LoVo (cell line): ENCODE data around the gene AK3.
"Not testable (repeated sequence)": the region's sequence is repeated elsewhere in the genome, so short reads cannot be mapped to it uniquely, and the experiment has no call there.

ENCODE experiments used
- DNase-seq: peaks from one replicate; pipeline ENCODE4 v3.0.0-alpha.2; 2016; ENCODE audit warnings: low spot score

AK3 gene

DNA sequence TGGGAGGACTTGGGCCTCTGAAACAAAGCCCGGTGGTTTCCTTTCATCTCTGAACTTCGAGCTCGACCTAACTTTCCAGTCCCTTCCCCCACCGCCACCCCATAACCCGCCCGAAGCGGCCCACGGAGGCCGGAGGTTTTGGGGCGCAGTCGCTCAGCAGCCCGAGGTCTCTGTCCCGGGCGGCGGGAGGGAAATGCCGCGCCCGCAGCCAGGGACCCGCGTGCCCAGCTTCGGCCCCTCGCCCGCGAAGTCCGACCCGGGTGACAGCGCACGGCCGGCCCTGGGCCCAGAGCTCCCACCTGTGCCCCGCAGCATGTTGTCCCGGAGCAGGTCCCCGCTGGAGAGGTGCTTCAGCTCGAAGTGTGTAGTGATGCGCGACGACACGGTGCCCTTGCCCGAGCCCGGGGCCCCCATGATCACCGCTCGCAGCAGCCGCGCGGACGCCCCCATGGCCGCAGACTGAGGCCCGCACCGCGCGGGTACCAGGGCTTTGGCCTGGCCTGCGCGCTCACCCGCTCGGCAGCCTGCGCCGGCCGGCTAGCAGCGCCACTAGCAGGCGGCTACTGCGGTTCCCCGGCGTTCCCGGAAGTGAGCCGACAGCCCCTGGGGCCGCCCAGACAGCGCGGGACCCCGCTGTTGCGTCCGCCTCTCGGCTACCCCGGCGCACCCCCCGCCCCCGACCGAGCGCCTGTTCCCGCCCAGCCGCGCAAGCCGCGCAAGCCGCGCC is at the start of gene AK3:
Gene AK3, minus strand, starts transcription at position 565 of the 727 bp plus-strand sequence. Its CDS starts 115 bp downstream, at position 450.
- peak; percentile 88 for DNase-seq

DNA sequence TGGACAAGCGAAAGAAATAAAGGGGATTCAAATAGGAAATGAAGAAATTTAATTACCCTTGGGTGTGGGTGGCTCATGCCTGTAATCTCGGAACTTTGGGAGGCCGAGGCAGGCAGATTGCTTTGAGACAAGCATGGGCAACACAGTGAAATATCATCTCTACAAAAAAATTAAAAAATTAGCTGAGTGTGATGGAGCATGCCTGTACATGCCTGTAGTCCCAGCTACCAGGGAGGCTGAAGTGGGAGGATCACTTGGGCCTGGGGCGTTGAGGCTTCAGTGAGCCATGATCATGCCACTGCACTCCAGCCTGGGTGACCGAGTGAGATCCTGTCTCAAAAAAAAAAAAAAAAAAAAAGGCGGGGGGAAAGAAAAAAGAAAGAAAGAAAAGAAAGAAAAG is 47.7 kb upstream of the AK3 start:
- DNase-seq, result no peak

DNA sequence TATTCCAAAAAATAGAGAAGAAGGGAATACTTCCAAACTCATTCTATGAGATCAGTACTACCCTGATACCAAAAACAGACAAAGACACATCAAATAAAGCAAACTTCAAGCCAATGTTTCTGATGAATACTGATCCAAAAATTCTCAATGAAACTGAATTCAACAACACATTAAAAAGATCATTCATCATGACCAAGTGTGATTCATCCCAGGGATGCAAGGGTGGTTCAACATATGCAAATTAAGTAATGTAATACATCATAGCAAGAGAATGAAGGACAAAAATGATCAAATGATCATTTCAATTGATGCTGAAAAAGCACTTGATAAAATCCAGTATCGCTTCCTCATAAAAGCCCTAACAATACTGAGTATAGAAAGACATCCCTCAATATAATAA is 46.9 kb upstream of the AK3 start:
- no peak for DNase-seq

DNA sequence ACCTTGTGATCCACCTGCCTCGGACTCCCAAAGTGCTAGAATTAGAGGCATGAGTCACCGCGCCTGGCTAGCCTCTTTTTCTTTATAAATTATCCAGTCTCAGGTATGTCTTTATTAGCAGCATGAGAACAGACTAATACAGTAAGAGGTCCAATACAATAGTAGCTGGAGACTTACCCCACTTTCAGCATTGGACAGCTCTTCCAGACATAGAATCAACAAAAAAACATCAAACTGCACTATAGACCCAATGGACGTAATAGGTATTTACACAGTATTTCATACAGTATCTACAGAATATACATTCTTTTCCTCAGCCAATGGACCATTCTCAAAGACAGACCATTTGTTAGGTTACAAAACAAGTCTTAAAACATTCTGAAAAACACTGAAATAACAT is 45.6 kb upstream of the AK3 start:
- DNase-seq, result no peak

DNA sequence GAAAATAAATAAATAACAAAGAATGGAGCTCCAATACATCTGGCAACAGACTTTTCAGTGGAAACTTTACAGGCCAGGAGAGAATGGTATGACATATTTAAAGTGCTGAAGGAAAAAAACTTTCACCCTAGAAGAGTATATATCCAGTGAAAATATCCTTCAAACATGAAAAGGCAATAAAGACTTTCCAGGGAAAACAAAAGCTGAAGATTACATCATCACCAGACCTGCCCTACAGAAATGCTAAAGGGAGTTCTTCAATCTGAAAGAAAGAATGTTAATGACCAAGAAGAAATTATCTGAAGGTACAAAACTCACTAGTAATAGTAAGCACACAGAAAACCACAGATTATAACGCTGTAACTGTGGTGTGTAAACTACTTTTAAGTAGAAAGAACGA is 43.4 kb upstream of the AK3 start:
- DNase-seq, result no peak

DNA sequence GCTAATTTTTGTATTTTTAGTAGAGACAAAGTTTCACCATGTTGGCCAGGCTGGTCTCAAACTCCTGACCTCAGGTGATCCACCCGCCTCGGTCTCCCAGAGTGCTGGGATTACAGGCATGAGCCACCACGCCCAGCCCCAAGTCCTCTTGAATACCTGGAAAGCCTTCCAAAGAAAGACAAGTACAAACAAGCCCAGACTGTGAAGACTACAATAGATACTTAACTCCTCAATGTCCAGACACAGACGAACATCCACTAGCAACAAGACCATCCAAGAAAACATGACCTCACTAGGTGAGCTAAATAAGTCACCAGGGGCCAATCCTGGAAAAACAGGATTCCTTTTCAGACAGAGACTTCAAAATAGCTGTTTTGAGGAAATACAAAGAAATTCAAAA is 42.2 kb upstream of the AK3 start:
- not testable (repeated sequence) for DNase-seq

DNA sequence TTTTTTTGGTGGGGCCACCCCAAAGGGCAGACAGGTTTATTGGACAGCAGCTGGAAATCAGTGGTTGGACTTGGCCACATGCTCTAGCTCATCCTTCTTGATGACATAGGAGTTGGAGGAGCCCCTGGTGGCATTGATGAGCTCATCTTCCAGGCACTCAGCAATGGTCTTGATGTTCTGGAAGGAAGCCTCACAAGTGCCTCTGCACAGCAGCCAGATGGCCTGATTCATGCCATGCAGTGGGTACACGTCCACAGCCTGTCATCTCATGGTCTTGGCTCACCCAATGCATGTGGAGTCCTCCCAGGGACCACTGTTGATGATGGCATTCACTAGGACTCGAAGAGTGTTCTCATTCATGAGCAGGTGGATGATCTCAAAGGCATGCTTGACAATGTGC is 40.4 kb upstream of the AK3 start:
- DNase-seq, result no peak

DNA sequence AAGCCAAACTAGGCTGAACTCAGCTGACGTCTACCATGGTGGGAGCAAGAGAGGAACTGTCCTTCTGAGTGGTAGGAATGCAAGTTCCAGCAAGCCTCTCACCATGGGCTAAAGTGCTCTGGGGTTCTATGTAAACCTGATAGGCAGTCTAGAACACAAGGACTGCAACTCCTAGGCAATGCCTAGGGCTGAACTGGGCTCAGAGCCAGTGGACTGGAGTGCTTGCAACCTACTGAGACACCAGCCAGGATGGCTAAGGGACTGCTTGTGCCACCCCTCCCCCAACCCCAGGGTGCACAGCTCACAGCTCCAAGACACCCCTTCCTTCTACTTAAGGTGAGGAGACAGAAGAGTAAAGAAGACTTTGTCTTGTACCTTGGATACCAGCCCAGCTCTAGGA is 39.6 kb upstream of the AK3 start:
- no peak for DNase-seq

DNA sequence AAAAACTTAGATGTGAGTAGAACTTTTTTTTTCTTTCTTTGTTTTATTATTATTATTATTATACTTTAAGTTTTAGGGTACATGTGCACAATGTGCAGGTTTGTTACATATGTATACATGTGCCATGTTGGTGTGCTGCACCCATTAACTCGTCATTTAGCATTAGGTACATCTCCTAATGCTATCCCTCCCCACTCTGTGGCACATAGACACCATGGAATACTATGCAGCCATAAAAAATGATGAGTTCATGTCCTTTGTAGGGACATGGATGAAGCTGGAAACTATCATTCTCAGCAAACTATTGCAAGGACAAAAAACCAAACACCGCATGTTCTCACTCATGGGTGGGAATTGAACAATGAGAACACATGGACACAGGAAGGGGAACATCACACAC is 34.0 kb upstream of the AK3 start:
- DNase-seq, result not testable (repeated sequence)

DNA sequence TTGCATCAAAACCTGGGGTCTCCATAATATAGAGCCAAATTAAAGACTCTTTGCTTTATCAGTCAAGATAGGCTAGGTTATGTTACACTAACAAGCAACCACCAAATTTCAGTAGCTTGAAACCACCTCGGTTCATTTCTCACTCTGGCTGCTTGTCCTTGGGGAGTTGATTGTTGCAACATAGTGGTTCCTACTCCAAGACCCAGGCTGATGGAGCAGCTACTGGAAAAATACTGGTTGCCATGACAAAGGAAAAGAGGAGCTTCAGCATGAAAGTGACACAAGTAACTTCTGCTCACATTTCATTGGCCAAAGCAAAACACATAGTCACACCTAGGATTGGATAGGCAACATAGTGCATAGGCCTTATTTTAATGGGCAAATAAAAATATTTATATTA is 33.2 kb upstream of the AK3 start:
- DNase-seq, result no peak

DNA sequence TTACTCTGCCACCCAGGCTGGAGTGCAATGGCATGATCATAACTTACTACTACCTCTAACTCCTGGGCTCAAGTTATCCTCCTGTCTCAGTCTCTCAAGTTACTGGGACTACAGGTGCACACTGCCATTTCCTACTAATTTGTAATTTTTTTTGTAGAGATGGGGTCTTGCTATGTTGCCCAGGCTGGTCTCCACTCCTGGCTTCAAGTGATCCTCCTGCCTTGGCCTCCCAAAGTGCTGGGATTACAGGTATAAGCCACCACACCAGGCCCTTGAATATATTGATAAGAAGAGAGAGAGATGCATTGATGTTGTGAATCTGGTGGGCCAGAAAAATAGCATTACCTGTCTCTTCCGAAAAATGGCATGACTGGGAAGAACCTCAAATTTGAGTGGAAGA is 30.8 kb upstream of the AK3 start:
- DNase-seq, result no peak

DNA sequence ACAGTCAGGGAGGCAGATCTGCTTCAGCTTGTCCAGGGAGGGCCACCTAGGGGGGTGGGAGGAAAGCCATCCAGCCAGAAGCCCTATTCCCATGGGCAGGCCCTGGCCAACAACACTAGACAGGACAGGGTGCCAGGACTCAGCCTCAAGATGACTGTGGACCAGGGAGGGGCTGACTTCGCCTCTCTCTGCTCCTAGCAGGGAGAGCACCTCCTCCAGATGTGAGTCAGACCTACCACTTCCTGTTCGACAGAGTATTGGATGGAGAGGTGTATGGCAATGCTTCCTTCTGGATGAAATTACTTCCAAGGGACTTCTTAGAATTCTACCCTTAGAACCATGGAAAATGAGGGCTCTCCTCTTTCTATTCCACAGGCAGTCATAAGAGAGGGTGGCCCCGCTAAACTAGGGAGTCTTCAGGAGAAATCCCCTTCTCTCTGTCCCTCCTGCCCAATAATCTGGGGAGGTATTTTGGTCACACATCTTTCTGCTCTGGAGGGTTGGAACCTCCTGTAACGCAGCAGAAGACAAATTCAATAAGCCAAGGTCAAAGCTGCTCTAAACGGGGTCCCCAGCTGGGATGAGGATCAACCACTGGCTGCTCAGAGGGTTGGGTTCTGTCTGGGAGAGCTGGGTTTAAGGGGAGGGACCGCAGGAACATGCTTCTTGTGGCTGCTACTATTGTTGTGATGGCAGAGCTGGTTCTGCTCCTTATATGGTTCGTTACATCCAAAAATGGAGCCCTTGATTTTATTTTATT is 28.5 kb upstream of the AK3 start:
- no peak for DNase-seq

DNA sequence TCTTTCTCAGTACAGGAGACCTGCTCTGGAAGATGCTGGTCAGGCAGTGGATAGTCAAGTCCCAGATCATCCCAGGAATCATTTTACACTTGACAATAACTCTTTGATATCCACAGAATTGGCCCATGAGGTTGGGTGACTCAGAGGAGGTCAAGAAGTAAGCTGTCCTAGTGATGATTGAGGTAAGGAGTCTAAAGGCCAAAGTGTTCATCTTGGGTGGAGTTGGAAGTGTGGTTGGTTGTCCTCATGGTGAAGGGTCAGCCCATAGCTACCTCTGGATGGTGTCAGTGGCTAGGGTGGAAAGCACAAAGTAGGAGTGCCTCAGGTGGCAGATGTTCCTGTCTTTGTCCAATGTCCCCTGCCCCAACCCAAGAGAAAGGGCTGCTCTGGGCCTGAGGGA is 27.7 kb upstream of the AK3 start:
- DNase-seq, result no peak

DNA sequence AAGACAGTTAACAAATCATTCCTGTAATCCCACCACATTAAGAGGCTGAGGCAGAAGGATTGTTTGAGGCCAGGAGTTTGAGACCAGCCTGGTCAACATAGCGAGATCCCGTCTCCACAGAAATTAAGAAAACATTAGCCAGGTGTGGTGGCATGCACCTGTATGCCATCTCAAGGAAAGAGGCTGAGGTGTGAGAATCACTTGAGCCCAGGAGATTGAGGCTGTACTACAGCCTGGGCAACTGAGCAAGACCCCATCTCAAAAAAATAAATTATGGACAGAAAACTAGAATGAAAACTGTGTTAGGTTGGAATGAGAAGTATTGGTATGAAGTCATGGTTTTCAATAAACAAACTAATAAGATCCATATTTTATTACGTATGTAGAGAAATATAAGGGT is 23.0 kb upstream of the AK3 start:
- DNase-seq, result no peak

DNA sequence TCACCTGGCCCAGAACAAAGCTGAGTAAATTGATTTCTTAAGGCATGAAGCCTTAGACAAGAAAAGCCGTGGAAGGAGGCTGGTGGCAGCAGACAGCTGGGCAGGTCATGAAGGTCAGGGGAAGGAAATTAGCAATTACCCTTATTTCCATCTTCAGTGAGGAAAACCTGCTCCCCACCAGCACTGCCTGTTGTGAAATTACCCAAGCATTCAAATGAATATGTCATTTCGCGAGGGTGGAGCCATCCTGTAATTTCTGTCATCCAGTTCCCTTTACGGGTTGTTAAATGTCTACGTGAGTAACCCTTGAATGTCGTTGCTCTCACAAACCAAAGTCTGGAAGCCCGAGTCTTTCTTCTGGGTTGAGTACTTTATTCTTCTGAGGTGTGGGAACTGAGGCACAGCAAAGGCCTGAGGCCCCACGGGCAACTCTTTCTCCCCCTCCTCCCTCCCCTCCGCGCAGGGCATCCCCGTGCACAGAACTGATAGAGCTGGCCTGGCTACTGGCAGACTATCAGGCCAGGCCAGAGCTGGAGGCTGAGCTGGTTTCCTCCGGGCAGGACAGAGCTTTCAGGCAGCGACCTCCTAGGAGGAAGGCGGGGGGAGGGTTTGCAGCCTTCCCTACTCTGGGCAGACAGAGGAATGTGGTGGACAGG is 22.0 kb upstream of the AK3 start:
- DNase-seq, result no peak

DNA sequence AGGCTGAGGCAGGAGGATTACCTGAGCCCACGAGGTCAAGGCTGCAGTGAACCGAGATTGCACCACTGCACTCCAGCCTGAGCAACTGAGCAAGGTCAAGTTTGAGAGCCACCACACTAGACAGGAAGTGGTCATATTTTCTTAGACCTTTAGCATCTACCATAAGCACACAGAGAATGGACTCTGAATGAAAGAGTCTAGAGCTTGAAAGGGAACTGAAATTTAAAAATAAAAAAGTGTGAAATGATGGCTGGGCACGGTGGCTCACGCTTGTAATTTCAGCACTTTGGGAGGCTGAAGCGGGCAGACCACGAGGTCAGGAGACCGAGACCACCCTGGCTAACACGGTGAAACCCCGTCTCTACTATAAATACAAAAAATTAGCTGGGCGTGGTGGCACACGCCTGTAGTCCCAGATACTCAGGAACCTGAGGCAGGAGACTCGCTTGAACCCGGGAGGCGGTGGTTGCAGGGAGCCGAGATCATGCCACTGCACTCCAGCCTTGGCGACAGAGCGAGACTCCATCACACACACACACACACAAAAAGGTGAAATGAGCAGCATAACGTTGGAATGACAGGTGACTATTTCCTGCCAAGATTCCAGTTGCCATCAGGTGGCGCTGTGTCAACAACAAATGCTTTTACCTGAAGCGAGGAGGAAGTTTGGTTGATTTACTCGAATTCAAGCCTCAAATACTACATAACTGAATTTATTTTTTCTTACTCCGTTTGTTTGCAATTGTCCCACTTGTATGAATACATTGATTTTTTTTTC is 21.3 kb upstream of the AK3 start:
- DNase-seq, result peak; percentile 78

DNA sequence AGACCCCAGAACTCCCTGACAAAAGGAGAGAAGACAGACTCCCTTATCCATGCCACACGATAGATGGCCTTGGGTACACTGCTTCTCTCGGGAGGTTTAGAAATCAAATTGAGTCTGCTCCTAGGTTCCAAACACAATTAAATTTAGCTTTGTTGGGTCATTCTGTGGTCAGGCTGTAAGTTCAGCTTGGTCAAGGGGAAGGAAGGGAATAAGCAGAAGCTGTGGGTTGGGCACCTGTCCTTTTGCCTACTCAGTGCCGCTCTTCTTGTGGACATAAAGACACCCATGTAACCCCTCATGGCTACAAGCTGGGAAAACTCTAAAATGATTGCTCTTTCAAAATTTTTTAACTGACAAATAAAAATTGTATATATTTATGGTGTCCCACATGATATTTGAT is 19.1 kb upstream of the AK3 start:
- DNase-seq, result no peak

DNA sequence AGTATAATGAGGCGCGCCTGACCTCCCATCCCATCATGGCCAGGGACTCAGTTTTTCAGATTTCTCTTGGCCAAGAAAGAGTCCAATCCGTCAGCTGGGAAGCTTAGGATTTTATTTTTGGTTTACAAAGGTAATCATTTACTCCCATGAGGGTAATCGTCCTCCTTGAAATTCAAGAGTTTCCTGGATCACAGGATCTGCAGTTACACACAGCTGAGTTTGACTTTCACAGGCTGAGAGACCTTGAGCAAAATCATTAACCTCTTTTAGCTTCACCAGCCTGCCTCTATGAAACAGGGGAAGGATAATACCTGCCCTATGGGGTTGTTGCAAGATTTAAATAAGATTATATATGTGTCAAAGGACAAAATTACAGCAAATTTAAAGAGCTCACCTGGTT is 15.4 kb upstream of the AK3 start:
- DNase-seq, result no peak

DNA sequence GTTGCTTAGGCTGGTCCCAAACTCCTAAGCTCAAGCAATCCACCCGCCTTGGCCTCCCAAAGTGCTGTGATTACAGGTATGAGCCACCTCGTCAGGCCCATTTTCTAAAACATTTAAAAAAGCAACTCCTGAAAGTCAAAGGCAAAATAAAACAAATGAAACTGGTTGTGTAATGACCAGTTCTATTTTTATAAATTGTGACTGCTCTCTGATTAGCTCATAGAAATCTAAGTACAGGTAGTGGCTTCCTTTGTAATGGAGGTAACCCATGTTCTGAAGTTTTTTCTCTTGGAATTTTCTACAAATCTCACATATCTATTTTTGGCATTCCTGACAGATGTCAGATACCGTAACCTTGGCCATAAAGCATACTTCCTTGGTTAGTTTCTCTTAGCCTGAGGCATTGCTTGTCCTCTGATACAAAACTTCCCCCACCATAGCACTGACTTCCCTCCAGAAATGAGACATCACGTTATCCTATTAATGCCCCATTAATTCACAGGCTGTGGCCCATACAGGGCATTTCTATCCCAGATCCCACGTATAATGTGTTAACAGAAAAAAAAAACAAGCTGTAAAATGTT is 14.1 kb upstream of the AK3 start:
- DNase-seq, result no peak

DNA sequence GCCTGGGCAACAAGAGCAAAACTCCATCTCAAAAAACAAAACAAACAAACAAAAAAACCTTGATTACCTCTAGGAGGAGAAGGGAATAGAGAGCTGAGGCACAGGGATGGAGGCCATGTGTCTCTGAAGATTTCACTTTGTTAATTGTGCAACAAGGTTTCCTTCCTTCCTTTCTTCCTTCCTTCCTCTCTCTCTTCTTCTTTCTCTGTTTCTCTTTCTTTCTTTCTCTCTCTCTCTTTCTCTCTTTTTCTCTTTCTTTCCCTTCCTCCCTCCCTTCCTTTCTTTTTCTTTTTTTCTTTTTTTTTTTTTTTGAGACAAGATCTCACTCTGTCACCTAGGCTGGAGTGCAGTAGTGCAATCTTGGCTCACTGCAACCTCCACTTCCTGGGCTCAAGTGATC is 13.5 kb upstream of the AK3 start:
- DNase-seq, result not testable (repeated sequence)

DNA sequence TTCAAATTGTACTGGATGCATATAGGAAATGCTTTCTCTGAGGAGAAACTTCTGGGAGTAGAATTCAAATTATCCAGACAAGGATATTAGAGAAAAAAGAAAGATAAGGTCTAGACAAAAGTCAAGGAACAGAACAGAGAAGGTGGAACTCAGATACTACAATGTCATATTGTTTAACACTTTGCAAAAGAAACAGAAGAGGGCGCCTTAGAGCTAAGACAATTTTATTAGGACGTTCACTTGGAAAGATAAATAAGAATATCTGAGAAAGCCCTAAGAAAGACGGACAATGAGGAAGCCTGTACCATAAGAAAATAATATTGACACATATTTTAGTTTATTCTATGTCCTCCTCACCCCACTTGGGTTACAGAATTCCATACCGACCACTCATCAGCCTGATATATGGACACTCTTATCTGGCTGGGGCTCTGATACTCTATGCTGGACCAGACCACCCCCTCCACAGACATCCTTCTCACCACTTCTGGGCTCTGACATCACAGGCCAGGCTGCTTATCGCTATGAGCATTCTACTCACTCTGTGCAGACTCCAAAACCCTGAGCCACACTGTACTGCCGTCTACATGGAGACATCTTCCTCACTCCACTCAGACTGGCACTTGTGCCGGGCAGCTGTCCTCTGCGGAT is 9.1 kb upstream of the AK3 start:
- peak; percentile 30 for DNase-seq

DNA sequence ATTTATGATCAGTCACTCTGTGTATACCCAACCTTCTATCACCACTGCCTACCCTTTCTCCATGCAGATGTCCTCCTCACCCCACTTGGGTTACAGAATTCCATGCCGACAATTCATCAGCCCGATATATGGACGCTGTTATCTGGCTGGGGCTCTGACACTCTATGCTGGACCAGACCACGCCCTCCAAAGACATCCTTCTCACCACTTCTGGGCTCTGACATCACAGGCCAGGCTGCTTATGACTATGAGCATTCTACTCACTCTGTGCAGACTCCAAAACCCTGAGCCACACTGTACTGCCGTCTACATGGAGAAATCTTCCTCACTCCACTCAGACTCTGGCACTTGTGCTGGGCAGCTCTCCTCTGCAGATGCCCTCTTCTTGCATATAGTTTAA is 7.6 kb upstream of the AK3 start:
- no peak for DNase-seq
